Measurements from ENCODE around the gene ASB18.

The ASB18 gene

GRCh38 chr2:236168110-236169080, 95.8 kb downstream of the ASB18 start, which contains the start of gene GBX2 (continued):
- TF ChIP-seq ZBTB7A (tag by site-specific recombination; IDR thresholded peaks at IDR 0.05; ENCODE audit: low read depth): no peak
- TF ChIP-seq PRDM6 (tag by site-specific recombination; IDR thresholded peaks at IDR 0.05): no peak
- TF ChIP-seq KLF1 (tag by site-specific recombination; IDR thresholded peaks at IDR 0.05): peak; percentile 8; the same call in 1 of the 2 replicates
- TF ChIP-seq ZNF174 (tag by site-specific recombination; IDR thresholded peaks at IDR 0.05): no peak
- peak; percentile 50; the same call in 1 of the 2 replicates for TF ChIP-seq ZNF600 (tag by site-specific recombination; IDR thresholded peaks at IDR 0.05)

- TF ChIP-seq EGR2 (tag by site-specific recombination; IDR thresholded peaks at IDR 0.05; ENCODE audit: low read depth) (peak; percentile 35; the same call in 1 of the 2 replicates), ZNF600 (tag by site-specific recombination; IDR thresholded peaks at IDR 0.05) (0 out of 2 replicates have a peak, but pooled peaks have one; percentile 52), ZNF2 (tag by site-specific recombination; IDR thresholded peaks at IDR 0.05) (no peak), ZBTB17 (tag by site-specific recombination; IDR thresholded peaks at IDR 0.05) (peak; percentile 20; the same call in 1 of the 2 replicates), ZBTB10 (tag by site-specific recombination; IDR thresholded peaks at IDR 0.05) (peak; percentile 7; the same call in 1 of the 2 replicates), ZBTB26 (tag by site-specific recombination; optimal IDR thresholded peaks at IDR 0.05) (peak; percentile 78), KLF9 (tag by site-specific recombination; IDR thresholded peaks at IDR 0.05; ENCODE audit: low read depth) (0 out of 2 replicates have a peak, but pooled peaks have one; percentile 24), ZNF513 (tag by site-specific recombination; IDR thresholded peaks at IDR 0.05) (peak; percentile 13; the same call in 1 of the 2 replicates), ZNF560 (tag by site-specific recombination; IDR thresholded peaks at IDR 0.05; ENCODE audit: borderline replicate concordance) (no peak), ZNF707 (tag by site-specific recombination; IDR thresholded peaks at IDR 0.05) (no peak), ZNF660 (tag by site-specific recombination; IDR thresholded peaks at IDR 0.05) (0 out of 2 replicates have a peak, but pooled peaks have one; percentile 8), ZNF394 (tag by site-specific recombination; IDR thresholded peaks at IDR 0.05; ENCODE audit: borderline replicate concordance) (no peak), ZFHX2 (tag by site-specific recombination; conservative IDR thresholded peaks at IDR 0.05) (peak; percentile 77), SP2 (tag by site-specific recombination; IDR thresholded peaks at IDR 0.05) (peak; percentile 15; the same call in 1 of the 2 replicates), CTCF (tag by site-specific recombination; IDR thresholded peaks at IDR 0.05) (peak; percentile 87), ZNF335 (tag by site-specific recombination; conservative IDR thresholded peaks at IDR 0.05) (peak; percentile 19; the same call in 1 of the 2 replicates), ZNF114 (tag by site-specific recombination; IDR thresholded peaks at IDR 0.05) (no peak), ZBTB8A (tag by site-specific recombination; IDR thresholded peaks at IDR 0.05) (peak; percentile 50; the same call in 1 of the 2 replicates)
- ChIA-PET CTCF (interaction anchor here (0.6 kb wide), 2 partner anchors 10 to 964 kb away, joined by 3 to 4 read pairs; no protein-coding TSS in a partner anchor), POLR2A (interaction anchor here (0.8 to 1.0 kb wide), 3 partner anchors 9 to 21 kb away, joined by 3 to 5 read pairs (median 3); no protein-coding TSS in a partner anchor)
- H3K9me3 ChIP-seq (ENCODE audit: control insufficient read depth, insufficient read depth, low read depth, low read length): no peaks in the 10 kb centered on the region
- no peaks in the 10 kb centered on the region; the same call in 1 of the 2 replicates for H3K4me1 ChIP-seq (ENCODE audit: control insufficient read depth, insufficient read depth, low read length)
- H3K4me3 ChIP-seq (ENCODE audit: low read depth, low read length): peak overlapping the region; percentile 74
- H3K36me3 ChIP-seq (ENCODE audit: control insufficient read depth in 2 of 2, insufficient read depth in 1 of 2, low read length in 2 of 2): peaks cover 0 to 32% of the 10 kb centered on the region in 2 experiments; a peak in 1 of 3 replicates
- peak overlapping the region; percentile 60; the same call in 1 of the 2 replicates for H3K27ac ChIP-seq (ENCODE audit: extremely low read depth, low read depth, low read length)
These were observed 96.7 kb downstream of the ASB18 start for GRCh38 chr2:236167297-236168109.
